Stomach (tissue), 9 donors: ENCODE measurements around the gene SNAPC1. TPM values are rescaled to one million over a fixed set of nuclear protein-coding genes. Genes with fewer than 3 reads are reported as not detected.

Experiments used
- DNase-seq, 2 donors: peaks; one replicate each; pipeline versions ENCODE4 v3.0.0 to v3.0.0-alpha.2; 2013 to 2019
- H3K27ac ChIP-seq, 5 donors: fragments of 200-600 bp in 4 of 5; sonication (generic) in 4 of 5; one replicate each; pipeline ENCODE4 v1.5.1; 2013 to 2019; ENCODE audit warnings: mild to moderate bottlenecking in 1 of 5, moderate library complexity in 1 of 5
- H3K27me3 ChIP-seq, 3 donors: fragments of 200-600 bp; sonication (generic); one replicate each; pipeline ENCODE4 v1.5.1; 2017 to 2019; ENCODE audit warnings: mixed run types in 1 of 3
- H3K36me3 ChIP-seq, 4 donors: fragments of 200-600 bp; sonication (generic); 1 replicate in 3 of 4; 2 replicates in 1 of 4; pipeline ENCODE4 v1.5.1; 2016 to 2019
- H3K4me1 ChIP-seq, 4 donors: fragments of 200-600 bp; sonication (generic); one replicate each; pipeline ENCODE4 v1.5.1; 2016 to 2019
- H3K4me3 ChIP-seq, 4 donors: fragments of 200-600 bp; sonication (generic) in 3 of 4; one replicate each; pipeline ENCODE4 v1.5.1; 2016 to 2019; ENCODE audit warnings: mild to moderate bottlenecking in 1 of 4
- H3K9me3 ChIP-seq, 4 donors: fragments of 200-600 bp; sonication (generic); one replicate each; pipeline ENCODE4 v1.5.1; 2016 to 2019
- EP300 ChIP-seq: sonication (generic); formaldehyde crosslinking; IDR thresholded peaks from one replicate; pipeline ENCODE4 v1.6.1; 2017; ENCODE audit warnings: antibody characterized with exemption
- POLR2A ChIP-seq, 4 donors: fragments of 450-650 bp; IDR thresholded peaks; one replicate each; pipeline ENCODE4 v1.6.1; 2016; ENCODE audit warnings: antibody characterized with exemption in 4 of 4, control low read depth in 2 of 4, mild to moderate bottlenecking in 1 of 4, moderate library complexity in 1 of 4
- POLR2AphosphoS5 ChIP-seq, 3 donors: sonication (generic); formaldehyde crosslinking; IDR thresholded peaks; one replicate each; pipeline ENCODE4 v1.6.1; 2016; ENCODE audit warnings: antibody characterized with exemption in 3 of 3
- WGBS, 5 donors: extraction: QIAGEN DNeasy Blood & Tissue Kit in 3 of 5; methylation state at CpG; one replicate each; pipeline versions ENCODE4 v1.1.5 to v1.1.7; 2013 to 2018; 5-methylcytosine and 5-hydroxymethylcytosine counted together
- intact Hi-C: fragments of 100-400 bp; cut with DNase I; formaldehyde crosslinking; loops from one replicate; pipeline ENCODE4 v1.15.1; 2023; ENCODE audit warnings: low total_unique reads
- polyA plus RNA-seq, 3 donors: library from polyadenylated mRNA; stranded (reverse); fragments of 200-250 nt; gene quantifications; one replicate each; pipeline ENCODE4 v1.2.3, GENCODE V29; 2013
- total RNA-seq, 5 donors: library from RNA; depleted of rRNA; stranded (reverse); fragments of >200 nt; gene quantifications; one replicate each; pipeline versions ENCODE4 v1.1.0 to v1.2.3, GENCODE V29; 2014 to 2016
- TF ChIP-seq, protein P1 (sequence below), 7 experiments: fragments of 450-650 bp in 4 of 7; fragments of 200-600 bp in 3 of 7; sonication (generic) in 3 of 7; IDR thresholded peaks; one replicate each; pipeline ENCODE4 v1.5.1; 2016 to 2019; ENCODE audit warnings: antibody characterized with exemption in 7 of 7, control low read depth in 2 of 7, mild to moderate bottlenecking in 1 of 7
- donor health status: healthy with polysubstance abuse.
- donor health status: Bipolar disorder and iron deficiency.
- donor health status: healthy.

The SNAPC1 gene
- total and polyA plus RNA-seq, 8 donors, result 0.89 to 8.7 (median 3.0) TPM; not detected in 1

DNA sequence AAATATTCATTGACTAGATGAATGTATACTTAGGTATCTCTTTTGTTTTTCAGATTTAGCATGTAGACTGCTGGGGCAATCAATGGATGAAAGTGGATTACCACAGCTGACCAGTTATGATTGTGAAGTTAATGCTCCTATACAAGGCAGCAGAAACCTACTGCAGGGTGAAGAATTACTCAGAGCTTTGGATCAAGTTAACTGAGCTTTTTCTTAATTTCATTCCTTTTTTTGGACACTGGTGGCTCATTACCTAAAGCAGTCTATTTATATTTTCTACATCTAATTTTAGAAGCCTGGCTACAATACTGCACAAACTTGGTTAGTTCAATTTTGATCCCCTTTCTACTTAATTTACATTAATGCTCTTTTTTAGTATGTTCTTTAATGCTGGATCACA, 15.3 kb upstream of the SNAPC1 start:
- peaks cover 16 to 42% (median 24%) of the 10 kb centered on the region in 4 donors for H3K4me1 ChIP-seq
- H3K27me3 ChIP-seq, result no peaks in the 10 kb centered on the region
- peaks cover 35 to 71% (median 60%) of the 10 kb centered on the region in 4 donors for H3K36me3 ChIP-seq
- DNase-seq, result no peak
- TF ChIP-seq POLR2AphosphoS5 (IDR thresholded peaks at IDR 0.05) (no peak), POLR2A (IDR thresholded peaks at IDR 0.05) (no peak), EP300 (no peak)
- TF ChIP-seq, protein P1, sequence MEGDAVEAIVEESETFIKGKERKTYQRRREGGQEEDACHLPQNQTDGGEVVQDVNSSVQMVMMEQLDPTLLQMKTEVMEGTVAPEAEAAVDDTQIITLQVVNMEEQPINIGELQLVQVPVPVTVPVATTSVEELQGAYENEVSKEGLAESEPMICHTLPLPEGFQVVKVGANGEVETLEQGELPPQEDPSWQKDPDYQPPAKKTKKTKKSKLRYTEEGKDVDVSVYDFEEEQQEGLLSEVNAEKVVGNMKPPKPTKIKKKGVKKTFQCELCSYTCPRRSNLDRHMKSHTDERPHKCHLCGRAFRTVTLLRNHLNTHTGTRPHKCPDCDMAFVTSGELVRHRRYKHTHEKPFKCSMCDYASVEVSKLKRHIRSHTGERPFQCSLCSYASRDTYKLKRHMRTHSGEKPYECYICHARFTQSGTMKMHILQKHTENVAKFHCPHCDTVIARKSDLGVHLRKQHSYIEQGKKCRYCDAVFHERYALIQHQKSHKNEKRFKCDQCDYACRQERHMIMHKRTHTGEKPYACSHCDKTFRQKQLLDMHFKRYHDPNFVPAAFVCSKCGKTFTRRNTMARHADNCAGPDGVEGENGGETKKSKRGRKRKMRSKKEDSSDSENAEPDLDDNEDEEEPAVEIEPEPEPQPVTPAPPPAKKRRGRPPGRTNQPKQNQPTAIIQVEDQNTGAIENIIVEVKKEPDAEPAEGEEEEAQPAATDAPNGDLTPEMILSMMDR (IDR thresholded peaks at IDR 0.05), result no peak
- H3K9me3 ChIP-seq, result no peaks in the 10 kb centered on the region
- H3K4me3 ChIP-seq, result no peak overlapping the region
- intact Hi-C loops, result no loop called here
- no peak overlapping the region for H3K27ac ChIP-seq

DNA sequence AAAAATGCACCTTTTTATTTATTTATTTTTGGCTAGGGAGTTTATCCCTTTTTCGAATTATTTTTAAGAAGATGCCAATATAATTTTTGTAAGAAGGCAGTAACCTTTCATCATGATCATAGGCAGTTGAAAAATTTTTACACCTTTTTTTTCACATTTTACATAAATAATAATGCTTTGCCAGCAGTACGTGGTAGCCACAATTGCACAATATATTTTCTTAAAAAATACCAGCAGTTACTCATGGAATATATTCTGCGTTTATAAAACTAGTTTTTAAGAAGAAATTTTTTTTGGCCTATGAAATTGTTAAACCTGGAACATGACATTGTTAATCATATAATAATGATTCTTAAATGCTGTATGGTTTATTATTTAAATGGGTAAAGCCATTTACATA, 14.9 kb upstream of the SNAPC1 start:
- intact Hi-C loops, result no loop called here
- no peaks in the 10 kb centered on the region for H3K9me3 ChIP-seq
- WGBS, 5 donors, result 86 to 95% (median 89%) methylated on average over 3 of the region's 3 CpGs
- DNase-seq, result no peak
- no peaks in the 10 kb centered on the region for H3K27me3 ChIP-seq
- H3K4me1 ChIP-seq, result peaks cover 16 to 46% (median 27%) of the 10 kb centered on the region in 4 donors
- H3K36me3 ChIP-seq, result peaks cover 30 to 66% (median 56%) of the 10 kb centered on the region in 4 donors
- no peak overlapping the region for H3K4me3 ChIP-seq
- TF ChIP-seq EP300 (no peak), POLR2A (IDR thresholded peaks at IDR 0.05) (no peak), POLR2AphosphoS5 (IDR thresholded peaks at IDR 0.05) (no peak)
- TF ChIP-seq, protein P1 (IDR thresholded peaks at IDR 0.05), result no peak
- H3K27ac ChIP-seq, result no peak overlapping the region

DNA sequence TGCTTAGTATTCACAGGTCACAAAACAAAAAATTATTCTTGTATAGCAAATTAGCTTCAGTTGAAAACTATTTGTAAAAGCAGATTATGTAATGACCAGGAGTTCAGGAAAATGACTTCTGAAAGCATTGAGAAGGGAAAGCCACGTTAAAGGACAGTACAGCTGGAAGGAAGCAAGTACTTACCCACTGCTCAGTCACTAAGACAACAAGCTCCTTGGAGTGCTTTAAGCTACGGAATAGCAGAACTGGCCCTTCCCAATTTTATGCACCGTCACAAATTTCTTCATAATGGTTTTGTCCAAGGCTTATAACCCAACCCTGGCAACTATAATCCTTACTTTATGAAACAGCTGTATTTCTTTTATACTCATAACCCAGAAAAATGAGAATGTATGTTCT, 13.0 kb upstream of the SNAPC1 start:
- intact Hi-C loops, result no loop called here
- peaks cover 16 to 50% (median 29%) of the 10 kb centered on the region in 4 donors for H3K4me1 ChIP-seq
- 58 to 81% (median 67%) methylated on average over 3 of the region's 3 CpGs for WGBS, 5 donors
- H3K36me3 ChIP-seq, result peaks cover 11 to 47% (median 36%) of the 10 kb centered on the region in 4 donors
- peak overlapping the region in 1 of 5 donors; percentile 89 for H3K27ac ChIP-seq
- no peaks in the 10 kb centered on the region for H3K27me3 ChIP-seq
- no peak for TF ChIP-seq POLR2A (IDR thresholded peaks at IDR 0.05)
- TF ChIP-seq POLR2AphosphoS5 (IDR thresholded peaks at IDR 0.05), result no peak
- TF ChIP-seq, protein P1 (IDR thresholded peaks at IDR 0.05), result no peak
- no peak for TF ChIP-seq EP300
- H3K9me3 ChIP-seq, result no peaks in the 10 kb centered on the region
- no peak overlapping the region for H3K4me3 ChIP-seq
- DNase-seq, result no peak

DNA sequence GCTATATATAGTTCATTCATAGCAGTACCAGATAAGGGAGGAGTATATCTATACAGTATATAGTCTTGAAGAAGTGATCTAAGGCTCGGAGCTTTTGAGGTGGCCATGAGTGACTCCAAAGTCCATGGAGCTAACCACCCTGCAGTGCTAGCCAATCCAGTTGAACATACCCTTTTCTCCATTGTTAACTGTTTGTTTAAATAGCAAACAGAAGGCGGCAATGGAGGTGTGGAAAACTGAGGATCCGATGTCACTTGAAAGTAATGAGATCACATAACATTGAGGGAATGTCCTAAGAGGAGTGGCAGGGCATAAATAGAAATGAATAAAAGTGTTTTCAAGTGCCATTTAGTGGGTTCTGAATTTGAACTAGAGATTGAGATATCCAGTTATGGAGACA, 12.4 kb upstream of the SNAPC1 start:
- H3K27me3 ChIP-seq, result no peaks in the 10 kb centered on the region
- H3K4me3 ChIP-seq, result peak overlapping the region in 1 of 4 donors; percentile 46
- DNase-seq, result peak in 1 of 2 donors; percentile 44
- peaks cover 16 to 50% (median 29%) of the 10 kb centered on the region in 4 donors for H3K4me1 ChIP-seq
- peaks cover 10 to 41% (median 31%) of the 10 kb centered on the region in 4 donors for H3K36me3 ChIP-seq
- peak overlapping the region in 1 of 5 donors; percentile 89 for H3K27ac ChIP-seq
- H3K9me3 ChIP-seq, result no peaks in the 10 kb centered on the region
- TF ChIP-seq EP300 (no peak), POLR2AphosphoS5 (IDR thresholded peaks at IDR 0.05) (peak in 1 of 3 donors; percentile 12)
- TF ChIP-seq, protein P1 (IDR thresholded peaks at IDR 0.05), result no peak
- WGBS, 5 donors, result 26 to 55% (median 48%) methylated on average over 3 of the region's 3 CpGs
- intact Hi-C loops, result no loop called here
